Kidney (tissue), 14 donors: Measurements from ENCODE around the gene STIM1. TPM values are rescaled to one million over a fixed set of nuclear protein-coding genes. Genes with fewer than 3 reads are reported as not detected.

ENCODE experiments used
- DNase-seq, 5 donors: peaks; one replicate each; pipeline ENCODE4 v3.0.0-alpha.2; 2013 to 2020
- FAIRE-seq: peaks from 2 replicates; lab custom pipeline; 2012; peaks lifted over from hg19 to GRCh38; lab: Jason Lieb, UNC
- H3K27ac ChIP-seq, 2 donors: one replicate each; pipeline ENCODE4 v1.7.0; 2013; ENCODE audit warnings: low read depth in 2 of 2, low read length in 2 of 2, inconsistent platforms in 1 of 2
- H3K27me3 ChIP-seq: one replicate; pipeline ENCODE4 v1.7.1; 2013; ENCODE audit warnings: low read length, inconsistent platforms; ENCODE audit not compliant: control insufficient read depth, insufficient read depth
- H3K36me3 ChIP-seq, 3 donors: one replicate each; pipeline versions ENCODE4 v1.7.0 to v1.7.1; 2013; ENCODE audit warnings: low read length in 3 of 3, control low read depth in 1 of 3, inconsistent platforms in 1 of 3; ENCODE audit not compliant: insufficient read depth in 3 of 3, control insufficient read depth in 2 of 3
- H3K4me1 ChIP-seq, 3 donors: one replicate each; pipeline versions ENCODE4 v1.7.0 to v1.7.1; 2013; ENCODE audit warnings: low read length in 3 of 3, inconsistent platforms in 1 of 3, low read depth in 1 of 3; ENCODE audit not compliant: control insufficient read depth in 2 of 3, insufficient read depth in 2 of 3
- H3K4me3 ChIP-seq, 3 donors: one replicate each; pipeline versions ENCODE4 v1.7.0 to v1.8.1; 2013; ENCODE audit warnings: low read length in 3 of 3, control low read depth in 1 of 3, inconsistent platforms in 1 of 3
- H3K9ac ChIP-seq, 3 donors: one replicate each; pipeline versions ENCODE4 v1.7.0 to v1.7.1; 2013; ENCODE audit warnings: low read length in 3 of 3, control low read depth in 1 of 3, inconsistent platforms in 1 of 3
- H3K9me3 ChIP-seq, 3 donors: one replicate each; pipeline versions ENCODE4 v1.7.0 to v1.7.1; 2013; ENCODE audit warnings: low read length in 3 of 3, control low read depth in 1 of 3, inconsistent platforms in 1 of 3; ENCODE audit not compliant: control insufficient read depth in 2 of 3, insufficient read depth in 1 of 3
- intact Hi-C: fragments of 100-400 bp; cut with DNase I; formaldehyde crosslinking; loops from one replicate; pipeline ENCODE4 v1.11.1; 2022
- polyA plus RNA-seq: library from polyadenylated mRNA; stranded (reverse); fragments of 350-450 nt; fragmentation: Illumina TruSeq; extraction: RNeasy Lipid Tissue Mini Kit (QIAGEN cat#74804); gene quantifications from one replicate; pipeline ENCODE4 v1.2.3, GENCODE V29; 2014; ENCODE audit warnings: low read depth, low replicate concordance; ENCODE audit not compliant: insufficient read depth
- total RNA-seq: library from RNA; stranded (reverse); fragmentation: NEBNext Ultra II Directional; extraction: Animal tissue kit (Norgen Biotek cat#: 25700); gene quantifications from one replicate; pipeline ENCODE4 v1.2.1, GENCODE V29; 2021
- TF ChIP-seq, protein P1 (sequence below): IDR thresholded peaks from 3 replicates; pipeline ENCODE4 v1.5.1; 2012; ENCODE audit warnings: mild to moderate bottlenecking, moderate library complexity, borderline replicate concordance; ENCODE audit not compliant: insufficient read depth; ENCODE audit errors: extremely low read depth
- donor health status: control.
- donor health status: control.
- donor health status: control.
- donor health status: control.
- donor health status: control.
- donor health status: DM: yes; HTN: yes; CAD: no.
- donor health status: Normal renal cell carcinoma (clear cell type).

STIM1 gene
- total and polyA plus RNA-seq, 2 donors from 2014 or later: 15.7 to 68.0 TPM

DNA sequence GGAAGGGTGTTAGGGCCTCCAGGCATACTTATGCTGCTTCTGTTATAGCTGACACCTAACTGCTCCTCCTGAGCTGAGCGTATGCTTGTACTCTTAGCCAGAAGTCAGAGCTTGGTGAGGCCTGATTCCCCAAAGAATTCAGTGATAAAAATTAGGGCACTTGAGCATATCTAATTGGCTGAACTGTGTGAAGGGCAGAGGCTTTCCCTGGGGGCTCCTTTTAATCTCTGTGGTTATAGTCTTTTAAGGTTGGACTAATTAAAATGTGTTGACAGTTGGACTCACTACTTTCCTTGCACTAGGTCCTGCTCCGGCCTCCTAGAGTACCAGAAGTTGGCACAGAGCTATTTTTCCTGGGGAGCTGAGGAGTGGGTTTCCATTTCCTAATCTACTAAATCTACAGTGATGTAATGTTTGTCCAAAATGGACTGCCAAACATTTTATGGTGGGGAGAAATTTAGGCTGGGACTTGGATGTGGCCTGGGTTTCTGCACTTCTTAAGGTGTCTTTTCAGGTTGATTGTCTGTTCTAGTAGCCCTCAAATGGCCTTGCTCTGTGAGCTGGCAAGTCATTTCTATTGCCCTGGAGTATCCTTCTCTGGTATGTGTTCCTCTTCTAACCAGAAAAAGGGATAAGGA lies 18.4 kb downstream of the STIM1 start:
- TF ChIP-seq, protein P1, sequence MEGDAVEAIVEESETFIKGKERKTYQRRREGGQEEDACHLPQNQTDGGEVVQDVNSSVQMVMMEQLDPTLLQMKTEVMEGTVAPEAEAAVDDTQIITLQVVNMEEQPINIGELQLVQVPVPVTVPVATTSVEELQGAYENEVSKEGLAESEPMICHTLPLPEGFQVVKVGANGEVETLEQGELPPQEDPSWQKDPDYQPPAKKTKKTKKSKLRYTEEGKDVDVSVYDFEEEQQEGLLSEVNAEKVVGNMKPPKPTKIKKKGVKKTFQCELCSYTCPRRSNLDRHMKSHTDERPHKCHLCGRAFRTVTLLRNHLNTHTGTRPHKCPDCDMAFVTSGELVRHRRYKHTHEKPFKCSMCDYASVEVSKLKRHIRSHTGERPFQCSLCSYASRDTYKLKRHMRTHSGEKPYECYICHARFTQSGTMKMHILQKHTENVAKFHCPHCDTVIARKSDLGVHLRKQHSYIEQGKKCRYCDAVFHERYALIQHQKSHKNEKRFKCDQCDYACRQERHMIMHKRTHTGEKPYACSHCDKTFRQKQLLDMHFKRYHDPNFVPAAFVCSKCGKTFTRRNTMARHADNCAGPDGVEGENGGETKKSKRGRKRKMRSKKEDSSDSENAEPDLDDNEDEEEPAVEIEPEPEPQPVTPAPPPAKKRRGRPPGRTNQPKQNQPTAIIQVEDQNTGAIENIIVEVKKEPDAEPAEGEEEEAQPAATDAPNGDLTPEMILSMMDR: no peak
- H3K9me3 ChIP-seq: no peaks in the 10 kb centered on the region
- no peak overlapping the region for H3K9ac ChIP-seq
- no peaks in the 10 kb centered on the region for H3K36me3 ChIP-seq
- H3K4me1 ChIP-seq: peaks cover 0 to 20% (median 12%) of the 10 kb centered on the region in 3 donors
- H3K4me3 ChIP-seq: no peak overlapping the region
- intact Hi-C loops: no loop called here
- DNase-seq: no peak
- H3K27me3 ChIP-seq: no peaks in the 10 kb centered on the region
- no peak for FAIRE-seq
- no peak overlapping the region for H3K27ac ChIP-seq

DNA sequence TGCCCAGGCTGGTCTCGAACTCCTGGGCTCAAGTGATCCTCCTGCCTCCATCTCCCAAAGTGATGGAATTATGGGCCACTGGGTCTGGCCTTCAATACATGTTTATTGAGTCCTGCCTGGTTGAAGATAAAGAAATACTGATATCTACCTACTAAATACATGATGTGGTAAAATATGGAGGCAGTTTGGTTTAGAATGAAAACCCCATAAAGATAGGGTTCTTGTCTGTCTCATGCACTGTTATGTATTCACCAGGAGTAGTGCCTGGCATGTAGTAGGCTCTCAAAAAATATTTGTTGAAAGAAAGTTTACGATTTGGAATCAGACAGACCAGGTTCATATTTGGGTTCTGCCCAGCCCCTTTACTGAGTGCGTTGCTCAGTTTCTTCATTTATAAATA lies 21.1 kb downstream of the STIM1 start:
- TF ChIP-seq, protein P1: no peak
- H3K9ac ChIP-seq: no peak overlapping the region
- no peak overlapping the region for H3K27ac ChIP-seq
- H3K4me3 ChIP-seq: no peak overlapping the region
- intact Hi-C loops: no loop called here
- peaks cover 0 to 35% (median 23%) of the 10 kb centered on the region in 3 donors for H3K4me1 ChIP-seq
- FAIRE-seq (no peak), DNase-seq (no peak)
- H3K27me3 ChIP-seq: no peaks in the 10 kb centered on the region
- no peaks in the 10 kb centered on the region for H3K9me3 ChIP-seq
- H3K36me3 ChIP-seq: no peaks in the 10 kb centered on the region

DNA sequence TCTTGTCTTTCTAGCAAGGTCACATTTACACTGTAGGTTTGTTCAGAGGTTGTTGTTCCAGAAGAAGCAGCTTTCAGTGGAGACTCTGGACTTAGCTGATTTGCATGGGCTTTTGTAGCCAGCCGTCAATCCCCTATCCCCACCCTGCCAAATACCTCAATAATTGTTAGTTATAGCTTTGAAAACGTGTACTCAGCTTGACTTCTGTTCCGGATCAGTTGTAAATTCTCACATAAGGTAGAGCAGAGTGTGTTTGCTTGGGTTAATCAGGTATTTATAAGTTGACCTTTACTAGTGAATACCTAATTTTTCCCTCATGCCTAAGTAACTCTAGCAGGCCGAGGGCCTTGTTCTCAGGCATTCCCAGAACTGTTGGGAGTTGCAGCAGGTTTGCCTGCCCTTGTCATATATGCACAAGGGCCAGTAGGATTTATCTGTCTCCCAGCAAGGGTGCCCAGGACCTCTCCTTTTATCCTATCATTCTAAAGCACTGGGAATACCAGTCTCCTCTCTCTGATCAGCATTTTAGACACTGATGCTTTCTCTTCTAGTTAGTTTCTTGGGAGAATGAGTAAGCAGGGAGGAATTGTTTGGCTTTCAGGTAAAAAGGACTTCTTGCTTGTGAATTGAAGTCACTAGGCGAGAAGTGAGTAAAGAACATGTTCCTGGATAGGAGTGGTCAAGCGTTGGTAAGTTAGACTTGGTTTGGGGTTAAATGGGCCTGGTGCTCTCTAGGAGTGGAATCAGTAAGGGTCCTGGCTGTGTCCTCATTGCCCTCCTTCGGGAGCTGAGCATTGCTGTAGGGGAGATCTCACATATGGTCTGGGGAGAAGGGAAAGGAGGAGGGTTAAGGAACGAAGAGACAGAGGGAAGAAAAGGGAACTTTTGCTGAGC lies 22.1 kb downstream of the STIM1 start:
- TF ChIP-seq, protein P1: no peak
- no peak for FAIRE-seq
- Histone ChIP-seq H3K4me1 (peaks cover 0 to 35% (median 23%) of the 10 kb centered on the region in 3 donors), H3K9me3 (no peaks in the 10 kb centered on the region), H3K27ac (peak overlapping the region in 1 of 2 donors; percentile 68), H3K9ac (peak overlapping the region in 1 of 3 donors; percentile 6), H3K36me3 (no peaks in the 10 kb centered on the region), H3K27me3 (no peaks in the 10 kb centered on the region), H3K4me3 (no peak overlapping the region)
- intact Hi-C loops: no loop called here
- peak in 3 of 5 donors; percentile 38 to 75 (median 64) for DNase-seq
